ENCODE data around the gene TRAF3. TPM values are rescaled to one million over a fixed set of nuclear protein-coding genes. Genes with fewer than 3 reads are reported as not detected.

The TRAF3 gene
- total RNA-seq, 1 donor, result 19.5 TPM

DNA sequence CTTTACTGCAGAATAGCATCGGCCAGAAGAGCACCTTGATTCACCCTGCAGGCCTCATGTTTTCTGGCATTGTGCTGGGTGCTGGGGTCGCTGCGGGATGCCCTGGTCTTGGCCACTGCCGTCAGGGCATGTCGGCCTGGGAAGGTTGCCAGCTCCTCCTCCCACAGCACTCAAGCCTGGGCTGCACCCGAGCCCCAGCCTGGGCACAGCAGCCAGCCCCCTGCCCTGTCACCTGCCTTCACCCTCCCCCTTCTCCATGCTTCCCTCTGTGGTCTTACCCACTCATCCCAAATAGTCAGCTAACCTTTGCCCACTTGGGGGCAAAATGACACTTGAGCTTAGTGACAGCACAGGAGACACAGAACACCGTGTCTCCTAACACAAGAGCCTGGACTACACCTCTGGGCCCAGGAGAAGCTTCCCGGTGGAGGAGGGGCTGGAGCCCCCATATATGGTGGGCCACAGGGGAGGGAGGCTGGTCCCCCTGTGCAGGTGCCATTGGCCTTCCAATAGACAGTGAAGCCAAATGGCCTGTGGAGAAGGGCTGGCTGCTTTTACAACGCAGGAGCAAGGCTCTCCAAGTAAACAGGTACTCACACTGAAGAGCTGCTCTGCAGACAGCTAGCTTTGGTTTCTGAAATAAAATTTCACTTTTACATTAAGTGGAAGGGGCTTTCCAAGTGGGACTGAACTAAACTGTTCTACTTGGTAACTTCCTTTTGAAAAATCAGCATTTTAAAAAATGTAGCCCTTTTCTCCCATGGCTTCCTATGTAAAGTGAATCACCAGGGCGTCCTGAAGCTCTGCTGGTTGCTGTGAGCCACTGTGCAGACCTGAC, 94.0 kb downstream of the TRAF3 start:
- TF ChIP-seq, protein P1, sequence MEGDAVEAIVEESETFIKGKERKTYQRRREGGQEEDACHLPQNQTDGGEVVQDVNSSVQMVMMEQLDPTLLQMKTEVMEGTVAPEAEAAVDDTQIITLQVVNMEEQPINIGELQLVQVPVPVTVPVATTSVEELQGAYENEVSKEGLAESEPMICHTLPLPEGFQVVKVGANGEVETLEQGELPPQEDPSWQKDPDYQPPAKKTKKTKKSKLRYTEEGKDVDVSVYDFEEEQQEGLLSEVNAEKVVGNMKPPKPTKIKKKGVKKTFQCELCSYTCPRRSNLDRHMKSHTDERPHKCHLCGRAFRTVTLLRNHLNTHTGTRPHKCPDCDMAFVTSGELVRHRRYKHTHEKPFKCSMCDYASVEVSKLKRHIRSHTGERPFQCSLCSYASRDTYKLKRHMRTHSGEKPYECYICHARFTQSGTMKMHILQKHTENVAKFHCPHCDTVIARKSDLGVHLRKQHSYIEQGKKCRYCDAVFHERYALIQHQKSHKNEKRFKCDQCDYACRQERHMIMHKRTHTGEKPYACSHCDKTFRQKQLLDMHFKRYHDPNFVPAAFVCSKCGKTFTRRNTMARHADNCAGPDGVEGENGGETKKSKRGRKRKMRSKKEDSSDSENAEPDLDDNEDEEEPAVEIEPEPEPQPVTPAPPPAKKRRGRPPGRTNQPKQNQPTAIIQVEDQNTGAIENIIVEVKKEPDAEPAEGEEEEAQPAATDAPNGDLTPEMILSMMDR (IDR thresholded peaks at IDR 0.05; ENCODE audit: extremely low read depth, low read depth, low read length), result no peak
- Histone ChIP-seq H3K4me2 (ENCODE audit: insufficient read depth, low read length) (no peak overlapping the region), H3K4me3 (ENCODE audit: insufficient read depth, low read length) (no peak overlapping the region), H3K27ac (ENCODE audit: low read depth, low read length) (no peak overlapping the region), H3K36me3 (ENCODE audit: insufficient read depth, low read length) (peaks cover 15% of the 10 kb centered on the region), H3K9me3 (ENCODE audit: low read depth, low read length) (no peaks in the 10 kb centered on the region), H3K4me1 (ENCODE audit: insufficient read depth, low read length) (peaks cover 6% of the 10 kb centered on the region), H3K79me2 (ENCODE audit: insufficient read depth, low read length) (peaks cover 18% of the 10 kb centered on the region), H3K27me3 (ENCODE audit: insufficient read depth, low read length) (no peaks in the 10 kb centered on the region), H2AFZ (ENCODE audit: low read length) (no peak overlapping the region), H4K20me1 (ENCODE audit: insufficient read depth, low read length) (peaks cover 7% of the 10 kb centered on the region)
- no peak for DNase-seq (ENCODE audit: insufficient read length, low spot score, missing footprints)

DNA sequence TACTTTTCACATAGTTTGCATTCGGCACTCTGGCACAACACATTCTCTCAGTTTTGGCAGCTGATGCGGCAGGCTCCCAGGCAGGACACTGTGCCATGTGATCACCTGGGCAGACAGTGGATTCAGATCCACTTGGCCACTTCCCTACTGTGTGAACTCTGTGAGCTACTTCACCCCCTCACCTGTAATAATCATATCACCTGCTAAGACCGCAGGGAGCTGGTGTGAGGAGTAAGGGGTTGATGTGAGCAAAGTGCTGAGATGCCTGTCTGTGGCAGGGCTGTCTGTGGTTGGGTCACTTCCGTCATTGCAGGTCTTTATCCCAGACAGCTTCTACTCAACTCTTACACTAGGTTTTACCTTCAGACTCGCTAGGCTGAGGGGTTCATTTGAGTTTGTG, 94.8 kb downstream of the TRAF3 start:
- Histone ChIP-seq H3K79me2 (ENCODE audit: insufficient read depth, low read length) (peaks cover 14% of the 10 kb centered on the region), H3K4me3 (ENCODE audit: insufficient read depth, low read length) (no peak overlapping the region), H3K27ac (ENCODE audit: low read depth, low read length) (no peak overlapping the region), H3K4me1 (ENCODE audit: insufficient read depth, low read length) (peaks cover 6% of the 10 kb centered on the region), H3K9me3 (ENCODE audit: low read depth, low read length) (no peaks in the 10 kb centered on the region), H3K4me2 (ENCODE audit: insufficient read depth, low read length) (no peak overlapping the region), H3K36me3 (ENCODE audit: insufficient read depth, low read length) (peaks cover 23% of the 10 kb centered on the region), H2AFZ (ENCODE audit: low read length) (no peak overlapping the region), H3K27me3 (ENCODE audit: insufficient read depth, low read length) (no peaks in the 10 kb centered on the region), H4K20me1 (ENCODE audit: insufficient read depth, low read length) (peaks cover 7% of the 10 kb centered on the region)
- no peak for DNase-seq (ENCODE audit: insufficient read length, low spot score, missing footprints)
- TF ChIP-seq, protein P1 (IDR thresholded peaks at IDR 0.05; ENCODE audit: extremely low read depth, low read depth, low read length), result no peak

DNA sequence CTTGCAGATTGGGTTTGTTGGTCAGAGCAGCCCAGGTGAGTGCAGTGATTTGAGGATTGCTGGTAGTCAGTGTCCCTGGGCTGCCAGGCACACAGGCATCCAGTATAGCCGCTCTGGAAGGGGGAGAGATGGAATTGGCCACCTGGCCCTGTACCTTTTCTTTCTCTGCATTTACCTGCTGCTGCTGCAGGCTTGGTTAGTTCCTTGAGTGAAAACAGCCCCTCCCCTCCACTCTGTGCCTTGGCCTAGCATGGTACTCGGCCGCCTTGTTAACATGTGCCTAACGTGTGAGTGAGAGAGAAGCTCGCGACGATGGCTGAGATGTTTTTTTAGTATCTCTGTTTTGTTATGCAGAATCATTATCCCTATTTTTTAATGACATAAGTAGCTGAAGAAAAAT, 95.9 kb downstream of the TRAF3 start:
- DNase-seq (ENCODE audit: insufficient read length, low spot score, missing footprints), result no peak
- TF ChIP-seq, protein P1 (IDR thresholded peaks at IDR 0.05; ENCODE audit: extremely low read depth, low read depth, low read length), result no peak
- H3K4me1 ChIP-seq (ENCODE audit: insufficient read depth, low read length), result peaks cover 8% of the 10 kb centered on the region

DNA sequence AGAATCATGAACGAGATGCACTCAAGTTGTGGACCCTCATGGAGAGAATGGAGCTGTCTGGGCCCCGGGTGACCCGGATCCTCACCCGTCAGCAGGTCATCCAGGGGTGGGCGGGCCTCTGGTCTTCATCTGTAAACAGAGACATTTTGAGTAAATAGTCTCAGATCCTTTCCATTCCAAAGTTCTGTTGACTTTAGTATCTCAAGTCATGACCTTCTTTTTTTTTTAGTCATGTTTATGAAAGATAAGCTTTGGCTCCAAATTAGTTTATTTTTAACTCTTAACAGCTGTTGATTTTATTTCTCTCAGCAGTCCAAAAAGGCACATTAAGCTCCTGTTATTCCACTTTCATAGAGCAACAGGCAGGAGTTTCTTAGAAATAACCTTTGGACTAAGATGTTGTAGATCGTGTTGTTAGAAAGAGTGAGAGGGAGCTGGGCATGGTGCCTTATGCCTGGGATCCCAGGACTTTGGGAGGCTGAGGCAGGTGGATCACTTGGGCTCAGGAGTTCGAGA, 96.4 kb downstream of the TRAF3 start:
- H2AFZ ChIP-seq (ENCODE audit: low read length), result no peak overlapping the region
- TF ChIP-seq, protein P1 (IDR thresholded peaks at IDR 0.05; ENCODE audit: extremely low read depth, low read depth, low read length), result no peak
- no peak overlapping the region for H3K4me2 ChIP-seq (ENCODE audit: insufficient read depth, low read length)

More for the DNA sequence above, 95.9 kb downstream of the TRAF3 start:
- H3K36me3 ChIP-seq (ENCODE audit: insufficient read depth, low read length), result peaks cover 28% of the 10 kb centered on the region
- peaks cover 7% of the 10 kb centered on the region for H3K79me2 ChIP-seq (ENCODE audit: insufficient read depth, low read length)
- H3K4me3 ChIP-seq (ENCODE audit: insufficient read depth, low read length), result no peak overlapping the region
- H2AFZ ChIP-seq (ENCODE audit: low read length), result no peak overlapping the region
- no peaks in the 10 kb centered on the region for H3K9me3 ChIP-seq (ENCODE audit: low read depth, low read length)
- no peaks in the 10 kb centered on the region for H3K27me3 ChIP-seq (ENCODE audit: insufficient read depth, low read length)
- H4K20me1 ChIP-seq (ENCODE audit: insufficient read depth, low read length), result peaks cover 3% of the 10 kb centered on the region
- no peak overlapping the region for H3K4me2 ChIP-seq (ENCODE audit: insufficient read depth, low read length)
- H3K27ac ChIP-seq (ENCODE audit: low read depth, low read length), result no peak overlapping the region

More for the DNA sequence above, 96.4 kb downstream of the TRAF3 start:
- H3K27me3 ChIP-seq (ENCODE audit: insufficient read depth, low read length), result no peaks in the 10 kb centered on the region
- H3K4me3 ChIP-seq (ENCODE audit: insufficient read depth, low read length), result no peak overlapping the region
- H3K4me1 ChIP-seq (ENCODE audit: insufficient read depth, low read length), result peaks cover 12% of the 10 kb centered on the region
- no peak for DNase-seq (ENCODE audit: insufficient read length, low spot score, missing footprints)
- no peaks in the 10 kb centered on the region for H3K9me3 ChIP-seq (ENCODE audit: low read depth, low read length)
- H3K27ac ChIP-seq (ENCODE audit: low read depth, low read length), result no peak overlapping the region
- H3K79me2 ChIP-seq (ENCODE audit: insufficient read depth, low read length), result peaks cover 4% of the 10 kb centered on the region
- peaks cover 28% of the 10 kb centered on the region for H3K36me3 ChIP-seq (ENCODE audit: insufficient read depth, low read length)
- peaks cover 3% of the 10 kb centered on the region for H4K20me1 ChIP-seq (ENCODE audit: insufficient read depth, low read length)
